Measurements from ENCODE around the gene LRRC27.
"Not testable (repeated sequence)": the region's sequence is repeated elsewhere in the genome, so short reads cannot be mapped to it uniquely, and the experiment has no call there.

LRRC27 gene

GRCh38 chr10:132374612-132375011 is 42.6 kb downstream of the LRRC27 start:
- no peak overlapping the region for H3K27ac ChIP-seq (ENCODE audit: insufficient read depth in 1 of 2, low read depth in 1 of 2, low read length in 2 of 2, poor library complexity in 1 of 2, severe bottlenecking in 2 of 2)
- ChIA-PET POLR2A (no interaction called here), CTCF (interaction anchor here (0.7 to 1.4 kb wide), 2 partner anchors 12 to 21 kb away, joined by 3 read pairs; no protein-coding TSS in a partner anchor)
- H3K4me1 ChIP-seq (ENCODE audit: control extremely low read depth in 1 of 4, control insufficient read depth in 4 of 4, insufficient read depth in 4 of 4, low read length in 3 of 4), result peaks cover 0 to 29% (median 14%) of the 10 kb centered on the region in 4 experiments
- no peaks in the 10 kb centered on the region for H3K27me3 ChIP-seq (replicated peaks in 2 of 5; ENCODE audit: control insufficient read depth in 4 of 5, insufficient read depth in 5 of 5, low read length in 4 of 5)
- H3K4me3 ChIP-seq (ENCODE audit: control insufficient read depth in 1 of 7, extremely low read depth in 1 of 7, insufficient read depth in 4 of 7, low read depth in 2 of 7, low read length in 6 of 7), result no peak overlapping the region
- H3K9me3 ChIP-seq (ENCODE audit: control extremely low read depth in 1 of 5, control insufficient read depth in 4 of 5, insufficient read depth in 2 of 5, low read depth in 1 of 5, low read length in 4 of 5), result no peaks in the 10 kb centered on the region
- no peak for DNase-seq
- 95% methylated on average over 11 of the region's 14 CpGs for WGBS (ENCODE audit: insufficient coverage)
- H3K36me3 ChIP-seq (ENCODE audit: control insufficient read depth in 4 of 4, insufficient read depth in 4 of 4, low read length in 3 of 4), result no peaks in the 10 kb centered on the region

- 92% methylated on average over 22 of the region's 26 CpGs for WGBS (ENCODE audit: insufficient coverage)
- DNase-seq, result no peak
- peaks cover 0 to 29% (median 14%) of the 10 kb centered on the region in 4 experiments for H3K4me1 ChIP-seq (ENCODE audit: control extremely low read depth in 1 of 4, control insufficient read depth in 4 of 4, insufficient read depth in 4 of 4, low read length in 3 of 4)
- CTCF ChIA-PET, result interaction anchor here (0.7 kb wide), 1 partner anchor 12 kb away, joined by 3 read pairs; no protein-coding TSS in a partner anchor
- no peaks in the 10 kb centered on the region for H3K27me3 ChIP-seq (replicated peaks in 2 of 5; ENCODE audit: control insufficient read depth in 4 of 5, insufficient read depth in 5 of 5, low read length in 4 of 5)
- no peaks in the 10 kb centered on the region for H3K9me3 ChIP-seq (ENCODE audit: control extremely low read depth in 1 of 5, control insufficient read depth in 4 of 5, insufficient read depth in 2 of 5, low read depth in 1 of 5, low read length in 4 of 5)
- H3K36me3 ChIP-seq (ENCODE audit: control insufficient read depth in 4 of 4, insufficient read depth in 4 of 4, low read length in 3 of 4), result no peaks in the 10 kb centered on the region
- POLR2A ChIA-PET, result no interaction called here
- no peak overlapping the region for H3K27ac ChIP-seq (ENCODE audit: insufficient read depth in 1 of 2, low read depth in 1 of 2, low read length in 2 of 2, poor library complexity in 1 of 2, severe bottlenecking in 2 of 2)
- no peak overlapping the region for H3K4me3 ChIP-seq (ENCODE audit: control insufficient read depth in 1 of 7, extremely low read depth in 1 of 7, insufficient read depth in 4 of 7, low read depth in 2 of 7, low read length in 6 of 7)
Observed at GRCh38 chr10:132375116-132375794, 43.3 kb downstream of the LRRC27 start.

GRCh38 chr10:132375795-132376297 is 43.9 kb downstream of the LRRC27 start:
- H3K4me3 ChIP-seq (ENCODE audit: control insufficient read depth in 1 of 7, extremely low read depth in 1 of 7, insufficient read depth in 4 of 7, low read depth in 2 of 7, low read length in 6 of 7), result no peak overlapping the region
- H3K27ac ChIP-seq (ENCODE audit: insufficient read depth in 1 of 2, low read depth in 1 of 2, low read length in 2 of 2, poor library complexity in 1 of 2, severe bottlenecking in 2 of 2), result no peak overlapping the region
- peaks cover 0 to 24% (median 11%) of the 10 kb centered on the region in 4 experiments for H3K4me1 ChIP-seq (ENCODE audit: control extremely low read depth in 1 of 4, control insufficient read depth in 4 of 4, insufficient read depth in 4 of 4, low read length in 3 of 4)
- no peaks in the 10 kb centered on the region for H3K9me3 ChIP-seq (ENCODE audit: control extremely low read depth in 1 of 5, control insufficient read depth in 4 of 5, insufficient read depth in 2 of 5, low read depth in 1 of 5, low read length in 4 of 5)
- no peak for DNase-seq
- 96% methylated on average over 2 of the region's 4 CpGs for WGBS (ENCODE audit: insufficient coverage)
- ChIA-PET CTCF (no interaction called here), POLR2A (no interaction called here)
- no peaks in the 10 kb centered on the region for H3K36me3 ChIP-seq (ENCODE audit: control insufficient read depth in 4 of 4, insufficient read depth in 4 of 4, low read length in 3 of 4)
- H3K27me3 ChIP-seq (replicated peaks in 2 of 5; ENCODE audit: control insufficient read depth in 4 of 5, insufficient read depth in 5 of 5, low read length in 4 of 5), result no peaks in the 10 kb centered on the region

- WGBS (ENCODE audit: insufficient coverage), result 94% methylated on average over 14 of the region's 15 CpGs
Observed at GRCh38 chr10:132376394-132376851, 44.4 kb downstream of the LRRC27 start.

GRCh38 chr10:132377326-132377725 is 45.3 kb downstream of the LRRC27 start:
- H3K4me1 ChIP-seq (ENCODE audit: control extremely low read depth in 1 of 4, control insufficient read depth in 4 of 4, insufficient read depth in 4 of 4, low read length in 3 of 4), result peaks cover 0 to 21% (median 5%) of the 10 kb centered on the region in 4 experiments
- ChIA-PET POLR2A (no interaction called here), CTCF (no interaction called here)
- no peak overlapping the region for H3K4me3 ChIP-seq (ENCODE audit: control insufficient read depth in 1 of 7, extremely low read depth in 1 of 7, insufficient read depth in 4 of 7, low read depth in 2 of 7, low read length in 6 of 7)
- H3K27me3 ChIP-seq (replicated peaks in 2 of 5; ENCODE audit: control insufficient read depth in 4 of 5, insufficient read depth in 5 of 5, low read length in 4 of 5), result no peaks in the 10 kb centered on the region
- H3K9me3 ChIP-seq (ENCODE audit: control extremely low read depth in 1 of 5, control insufficient read depth in 4 of 5, insufficient read depth in 2 of 5, low read depth in 1 of 5, low read length in 4 of 5), result peaks cover 0 to 2% (median 0%) of the 10 kb centered on the region in 5 experiments
- H3K27ac ChIP-seq (ENCODE audit: insufficient read depth in 1 of 2, low read depth in 1 of 2, low read length in 2 of 2, poor library complexity in 1 of 2, severe bottlenecking in 2 of 2), result no peak overlapping the region
- H3K36me3 ChIP-seq (ENCODE audit: control insufficient read depth in 4 of 4, insufficient read depth in 4 of 4, low read length in 3 of 4), result no peaks in the 10 kb centered on the region
- no peak for DNase-seq
- 92% methylated on average over 7 of the region's 7 CpGs for WGBS (ENCODE audit: insufficient coverage)

More at GRCh38 chr10:132376394-132376851, 44.4 kb downstream of the LRRC27 start:
- ChIA-PET POLR2A (no interaction called here), CTCF (no interaction called here)
- DNase-seq, result no peak
- no peak overlapping the region for H3K27ac ChIP-seq (ENCODE audit: insufficient read depth in 1 of 2, low read depth in 1 of 2, low read length in 2 of 2, poor library complexity in 1 of 2, severe bottlenecking in 2 of 2)
- H3K4me3 ChIP-seq (ENCODE audit: control insufficient read depth in 1 of 7, extremely low read depth in 1 of 7, insufficient read depth in 4 of 7, low read depth in 2 of 7, low read length in 6 of 7), result no peak overlapping the region
- peaks cover 0 to 1% (median 0%) of the 10 kb centered on the region in 5 experiments for H3K9me3 ChIP-seq (ENCODE audit: control extremely low read depth in 1 of 5, control insufficient read depth in 4 of 5, insufficient read depth in 2 of 5, low read depth in 1 of 5, low read length in 4 of 5)
- no peaks in the 10 kb centered on the region for H3K36me3 ChIP-seq (ENCODE audit: control insufficient read depth in 4 of 4, insufficient read depth in 4 of 4, low read length in 3 of 4)
- peaks cover 0 to 19% (median 6%) of the 10 kb centered on the region in 4 experiments for H3K4me1 ChIP-seq (ENCODE audit: control extremely low read depth in 1 of 4, control insufficient read depth in 4 of 4, insufficient read depth in 4 of 4, low read length in 3 of 4)
- no peaks in the 10 kb centered on the region for H3K27me3 ChIP-seq (replicated peaks in 2 of 5; ENCODE audit: control insufficient read depth in 4 of 5, insufficient read depth in 5 of 5, low read length in 4 of 5)

GRCh38 chr10:132379026-132379425 is 47.0 kb downstream of the LRRC27 start:
- peaks cover 0 to 36% (median 15%) of the 10 kb centered on the region in 4 experiments for H3K4me1 ChIP-seq (ENCODE audit: control extremely low read depth in 1 of 4, control insufficient read depth in 4 of 4, insufficient read depth in 4 of 4, low read length in 3 of 4)
- H3K36me3 ChIP-seq (ENCODE audit: control insufficient read depth in 4 of 4, insufficient read depth in 4 of 4, low read length in 3 of 4); CTCF ChIA-PET; H3K27me3 ChIP-seq (replicated peaks in 2 of 5; ENCODE audit: control insufficient read depth in 4 of 5, insufficient read depth in 5 of 5, low read length in 4 of 5); H3K4me3 ChIP-seq (ENCODE audit: control insufficient read depth in 1 of 7, extremely low read depth in 1 of 7, insufficient read depth in 4 of 7, low read depth in 2 of 7, low read length in 6 of 7); POLR2A ChIA-PET; H3K9me3 ChIP-seq (ENCODE audit: control extremely low read depth in 1 of 5, control insufficient read depth in 4 of 5, insufficient read depth in 2 of 5, low read depth in 1 of 5, low read length in 4 of 5); H3K27ac ChIP-seq (ENCODE audit: insufficient read depth in 1 of 2, low read depth in 1 of 2, low read length in 2 of 2, poor library complexity in 1 of 2, severe bottlenecking in 2 of 2); DNase-seq: not testable (repeated sequence)
- 93% methylated on average over 12 of the region's 16 CpGs for WGBS (ENCODE audit: insufficient coverage)

GRCh38 chr10:132380986-132381385 is 49.0 kb downstream of the LRRC27 start:
- H3K4me3 ChIP-seq (ENCODE audit: control insufficient read depth in 1 of 7, extremely low read depth in 1 of 7, insufficient read depth in 4 of 7, low read depth in 2 of 7, low read length in 6 of 7); POLR2A ChIA-PET; H3K27ac ChIP-seq (ENCODE audit: insufficient read depth in 1 of 2, low read depth in 1 of 2, low read length in 2 of 2, poor library complexity in 1 of 2, severe bottlenecking in 2 of 2); H3K36me3 ChIP-seq (ENCODE audit: control insufficient read depth in 4 of 4, insufficient read depth in 4 of 4, low read length in 3 of 4); H3K27me3 ChIP-seq (replicated peaks in 2 of 5; ENCODE audit: control insufficient read depth in 4 of 5, insufficient read depth in 5 of 5, low read length in 4 of 5); DNase-seq; H3K9me3 ChIP-seq (ENCODE audit: control extremely low read depth in 1 of 5, control insufficient read depth in 4 of 5, insufficient read depth in 2 of 5, low read depth in 1 of 5, low read length in 4 of 5): not testable (repeated sequence)
- 100% methylated on average over 4 of the region's 4 CpGs for WGBS (ENCODE audit: insufficient coverage)
- CTCF ChIA-PET, result interaction anchor here (0.9 to 1.7 kb wide), 4 partner anchors 9 to 66 kb away, joined by 3 to 6 read pairs (median 4); no protein-coding TSS in a partner anchor
- H3K4me1 ChIP-seq (ENCODE audit: control extremely low read depth in 1 of 4, control insufficient read depth in 4 of 4, insufficient read depth in 4 of 4, low read length in 3 of 4), result peaks cover 0 to 45% (median 35%) of the 10 kb centered on the region in 4 experiments
